Amygdala (tissue), 56 donors: Measurements from ENCODE around the gene ZNF112.

ENCODE experiments used
- DNase-seq, 56 donors: peaks; one replicate each; lab custom pipeline; 2025; lab: John Stamatoyannopoulos, UW

Gene ZNF112

GRCh38 chr19:44284968-44285367, 71.5 kb downstream of the ZNF112 start:
- DNase-seq = no peak

- DNase-seq = no peak
Measured at GRCh38 chr19:44282846-44283245, 73.6 kb downstream of the ZNF112 start.

- DNase-seq = no peak
Measured at GRCh38 chr19:44280916-44281315, 75.6 kb downstream of the ZNF112 start.

- no peak for DNase-seq
Measured at GRCh38 chr19:44278181-44278690, 78.2 kb downstream of the ZNF112 start.

- no peak for DNase-seq
Measured at GRCh38 chr19:44277331-44277730, 79.1 kb downstream of the ZNF112 start.
